Inferior parietal cortex (tissue), 1 donor: Measurements from ENCODE around the gene RUFY1.
"Not testable (repeated sequence)": the region's sequence is repeated elsewhere in the genome, so short reads cannot be mapped to it uniquely, and the experiment has no call there.

ENCODE experiments used
- DNase-seq: peaks from one replicate; pipeline ENCODE4 v3.0.0-alpha.2; 2016; ENCODE audit errors: extremely low spot score

RUFY1 gene

DNA sequence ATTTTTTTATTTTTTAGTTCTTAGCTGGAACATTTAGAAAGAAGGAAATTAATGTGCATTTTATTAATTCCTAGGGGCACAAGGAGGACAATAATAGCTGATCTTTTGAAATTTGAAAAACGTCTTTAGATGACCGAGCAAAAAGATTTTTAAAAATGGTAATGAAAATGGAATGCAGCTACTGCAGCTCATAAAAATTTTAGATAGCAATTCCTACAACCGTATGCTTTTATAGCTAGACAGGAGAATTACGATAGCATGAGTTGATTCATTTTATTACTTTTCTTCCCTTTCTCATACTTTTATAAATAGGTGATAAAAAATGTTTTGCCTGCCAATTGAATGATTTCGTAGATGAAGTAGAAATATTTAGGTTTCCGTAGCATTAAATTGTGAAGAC, 13.7 kb upstream of the RUFY1 start:
- no peak for DNase-seq

DNA sequence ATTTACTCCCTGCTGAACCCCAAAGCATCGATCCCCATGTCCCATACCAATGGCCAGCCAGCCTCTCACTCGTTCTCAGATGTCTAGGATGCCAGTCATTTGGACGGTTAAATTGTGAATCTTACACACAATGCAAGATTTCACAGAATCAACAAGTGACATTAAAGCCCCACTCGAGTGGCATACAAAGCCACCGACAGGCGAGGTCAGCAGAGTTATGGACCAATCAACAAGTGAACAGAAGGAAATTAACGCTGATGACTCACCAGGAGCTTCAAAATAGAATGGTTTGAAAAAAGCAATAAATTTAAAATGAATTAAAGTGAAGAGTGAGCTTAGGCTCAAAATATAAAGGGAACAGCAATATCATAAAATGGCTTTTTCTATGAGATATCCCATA, 8.2 kb upstream of the RUFY1 start:
- no peak for DNase-seq

DNA sequence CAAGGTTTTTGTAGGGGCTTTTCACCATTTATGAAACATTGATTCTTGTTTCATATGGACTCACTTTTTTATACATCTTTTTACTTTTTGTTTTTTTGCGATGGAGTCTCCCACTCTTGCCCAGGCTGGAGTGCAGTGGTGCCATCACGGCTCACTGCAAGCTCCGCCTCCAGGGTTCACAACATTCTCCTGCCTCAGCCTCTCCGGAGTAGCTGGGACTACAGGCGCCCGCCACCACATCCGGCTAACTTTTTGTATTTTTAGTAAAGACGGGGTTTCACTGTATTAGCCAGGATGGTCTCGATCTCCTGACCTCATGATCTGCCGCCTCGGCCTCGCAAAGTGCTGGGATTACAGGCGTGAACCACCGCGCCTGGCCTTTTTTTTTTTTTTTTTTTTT, 7.1 kb upstream of the RUFY1 start:
- DNase-seq: not testable (repeated sequence)

DNA sequence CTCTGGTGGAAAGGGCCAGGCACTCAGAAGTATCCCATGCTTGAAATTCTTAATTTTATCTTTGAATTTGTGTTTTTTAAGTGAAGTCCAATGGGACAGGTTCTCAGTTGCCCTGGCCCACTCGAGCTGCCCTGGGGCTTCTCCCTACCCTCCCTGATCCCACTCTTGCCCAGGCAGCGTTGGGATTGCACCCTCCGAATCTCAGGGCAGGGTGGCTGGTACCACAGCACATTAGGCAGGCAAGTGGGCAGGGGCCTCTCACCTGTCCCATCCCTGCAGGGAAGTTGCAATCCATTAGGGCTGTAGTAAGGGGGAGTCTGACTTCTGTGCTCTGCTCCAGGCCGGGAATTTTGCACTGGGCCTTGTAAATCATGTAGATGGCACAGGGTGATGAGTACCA, 2.7 kb downstream of the RUFY1 start:
- no peak for DNase-seq

DNA sequence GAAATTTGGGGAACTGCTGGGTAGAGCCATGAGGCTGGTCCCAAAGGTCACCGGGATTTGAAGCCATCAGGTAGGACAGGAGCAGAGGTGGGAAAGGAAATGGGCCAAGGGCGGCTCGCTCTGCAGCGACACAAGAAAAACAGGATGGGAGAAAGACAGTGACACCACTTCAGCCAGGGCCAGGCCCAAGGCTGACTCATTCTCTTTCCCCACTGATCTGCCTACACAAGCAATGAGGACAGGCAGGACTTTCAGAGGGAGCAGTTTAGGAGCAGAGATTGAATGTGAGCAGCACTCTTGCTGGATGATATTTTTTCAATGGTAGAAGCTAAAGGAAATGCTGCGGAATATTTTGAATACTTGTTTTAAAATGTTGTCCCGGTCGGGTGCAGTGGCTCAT, 3.5 kb downstream of the RUFY1 start:
- DNase-seq: no peak

DNA sequence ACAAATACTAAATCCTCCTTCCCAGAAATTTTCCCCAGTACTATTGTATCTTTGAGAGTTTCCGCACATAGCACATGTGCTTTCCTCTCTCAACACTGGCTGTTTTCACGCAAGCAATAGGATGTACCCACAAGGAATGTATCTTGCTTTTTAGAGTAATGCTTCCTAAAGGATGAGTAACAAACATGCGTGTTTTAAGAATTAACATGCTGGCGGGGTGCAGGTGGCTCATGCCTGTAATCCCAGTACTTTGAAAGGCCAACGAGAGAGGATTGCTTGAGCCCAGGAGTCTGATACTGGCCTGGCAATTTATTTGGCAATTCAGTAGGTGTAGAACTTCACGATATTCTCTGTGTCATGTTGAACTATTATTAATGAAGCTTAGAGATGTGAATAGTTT, 4.6 kb downstream of the RUFY1 start:
- DNase-seq: no peak

DNA sequence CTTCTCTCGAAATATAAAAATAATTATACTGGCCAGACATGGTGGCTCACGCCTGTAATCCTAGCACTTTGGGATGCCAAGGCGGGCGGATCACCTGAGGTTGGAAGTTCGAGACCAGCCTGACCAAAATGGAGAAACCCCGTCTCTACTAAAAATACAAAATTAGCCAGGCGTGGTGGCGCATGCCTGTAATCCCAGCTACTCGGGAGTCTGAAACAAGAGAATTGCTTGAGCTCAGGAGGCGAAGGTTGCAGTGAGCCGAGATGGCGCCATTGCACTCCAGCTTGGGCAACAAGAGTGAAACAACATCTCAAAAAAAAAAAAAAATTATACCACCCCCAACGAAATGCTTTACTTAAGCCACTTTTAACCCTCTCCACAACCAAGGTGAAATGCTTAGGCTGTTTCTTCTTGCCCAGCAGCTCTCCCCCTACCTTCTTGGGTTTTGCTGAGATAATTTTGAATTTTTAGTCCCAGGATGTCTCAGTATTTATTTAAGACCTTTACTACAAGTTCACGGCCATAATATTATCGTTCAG, 8.0 kb downstream of the RUFY1 start:
- DNase-seq: not testable (repeated sequence)

DNA sequence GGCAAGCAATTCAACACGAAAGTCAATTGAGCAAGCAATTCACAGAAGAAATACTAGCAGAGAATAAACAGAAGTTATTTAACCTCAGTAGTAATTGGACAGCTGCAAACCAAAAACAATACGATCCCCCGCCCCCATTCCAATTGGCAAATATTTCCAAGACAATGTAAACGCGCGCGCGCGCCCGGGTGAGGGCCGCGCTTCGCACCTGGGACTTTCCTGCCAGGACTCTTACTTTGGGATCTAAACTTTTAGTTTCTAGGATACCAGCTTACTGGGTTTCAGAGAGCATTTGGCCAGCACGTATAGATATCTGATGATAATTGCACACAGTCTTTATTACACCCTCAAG, 8.6 kb downstream of the RUFY1 start:
- no peak for DNase-seq

DNA sequence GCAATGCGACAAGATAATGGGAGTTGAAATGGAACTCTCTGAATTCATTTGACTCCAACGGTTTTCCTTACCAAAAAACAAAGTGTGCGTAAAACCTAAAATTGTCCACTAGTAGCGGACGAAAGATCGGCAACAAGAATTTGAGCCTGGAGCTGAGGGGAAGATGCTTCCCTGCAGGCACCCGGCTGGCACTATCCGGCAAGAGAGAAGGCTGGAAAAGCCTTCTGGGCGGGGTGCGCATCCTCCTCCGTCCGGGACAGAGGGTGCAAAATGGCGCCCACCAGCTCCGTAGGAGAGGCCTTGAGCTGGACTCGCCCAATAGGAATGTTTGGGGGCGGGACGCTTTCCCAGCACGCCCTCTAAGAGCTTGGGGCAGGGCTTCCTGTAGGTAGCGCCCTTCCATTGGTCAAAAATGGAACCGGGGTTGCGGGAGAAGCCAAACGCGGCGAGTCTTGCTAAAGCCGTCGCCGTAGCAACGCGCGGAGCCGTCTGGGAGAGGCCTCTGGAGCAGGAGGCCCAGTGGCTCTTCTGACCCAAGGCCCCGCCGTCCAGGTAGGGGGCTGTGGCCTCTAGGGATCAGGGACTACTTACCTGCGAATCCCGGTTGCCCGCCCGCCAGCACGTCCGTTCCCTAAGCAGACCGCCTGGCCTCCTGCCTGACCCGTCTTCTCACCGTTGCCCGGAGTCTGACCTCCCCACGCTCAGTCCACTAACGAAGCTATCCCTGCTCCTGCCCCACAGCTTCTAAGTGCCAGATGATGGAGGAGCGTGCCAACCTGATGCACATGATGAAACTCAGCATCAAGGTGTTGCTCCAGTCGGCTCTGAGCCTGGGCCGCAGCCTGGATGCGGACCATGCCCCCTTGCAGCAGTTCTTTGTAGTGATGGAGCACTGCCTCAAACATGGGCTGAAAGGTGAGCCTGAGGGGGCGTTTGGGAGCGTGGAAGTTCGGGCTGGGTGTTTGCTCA, 9.2 kb downstream of the RUFY1 start:
- peak; percentile 97 for DNase-seq

DNA sequence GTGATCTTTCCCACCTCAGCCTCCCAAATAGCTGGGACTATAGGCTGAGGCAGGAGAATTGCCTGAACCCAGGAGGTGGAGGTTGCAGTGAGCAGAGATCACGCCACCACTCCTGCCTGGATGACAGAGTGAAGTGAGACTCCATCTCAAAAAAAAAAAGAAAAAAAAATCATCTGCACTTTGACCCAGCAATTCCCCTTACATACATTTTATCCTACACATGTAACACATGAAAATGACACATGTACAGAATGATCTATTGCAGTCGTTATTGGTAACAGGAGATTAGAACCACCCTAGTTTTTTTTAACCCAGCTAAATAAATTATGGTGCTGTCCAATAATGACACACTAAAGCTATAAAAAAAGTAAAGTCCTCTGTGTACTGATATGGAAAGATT, 14.2 kb downstream of the RUFY1 start:
- no peak for DNase-seq

DNA sequence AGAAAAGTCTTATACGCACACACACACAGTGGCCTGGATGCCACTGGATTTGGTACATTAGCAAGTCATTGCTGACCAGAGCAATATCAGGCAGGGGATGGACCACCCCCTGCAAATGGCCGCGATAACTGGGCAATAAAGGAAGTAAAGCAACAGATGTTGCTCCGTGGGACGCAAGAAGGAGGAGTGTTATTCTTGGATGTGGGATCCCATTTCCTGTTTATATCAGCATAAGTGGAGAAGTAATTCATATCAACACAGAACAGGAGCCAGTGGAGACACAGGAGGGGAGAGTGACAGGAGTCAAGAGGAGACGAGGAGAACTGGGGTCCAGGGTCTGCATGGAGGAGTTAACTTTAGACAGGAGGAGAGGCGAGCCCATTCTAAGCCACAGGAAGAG, 18.4 kb downstream of the RUFY1 start:
- no peak for DNase-seq

DNA sequence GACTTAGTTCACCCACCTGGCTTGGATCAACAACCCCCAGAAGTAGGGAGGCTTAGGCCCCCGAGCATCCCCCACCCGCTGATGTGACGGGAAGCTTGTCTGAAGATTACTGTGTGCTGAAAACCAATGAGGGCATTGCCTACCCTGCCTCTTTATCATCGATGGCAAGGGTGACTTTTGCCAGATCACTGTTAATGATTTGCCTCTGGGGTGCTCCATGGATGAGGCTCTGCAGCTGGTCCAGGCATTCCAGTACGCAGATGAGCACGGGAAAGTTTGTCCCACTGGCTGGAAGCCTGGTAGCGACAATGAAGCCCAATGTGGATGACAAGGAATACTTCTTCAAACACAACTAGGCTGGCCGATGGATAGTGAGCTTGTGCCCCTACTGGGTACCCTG, 22.0 kb downstream of the RUFY1 start:
- no peak for DNase-seq

DNA sequence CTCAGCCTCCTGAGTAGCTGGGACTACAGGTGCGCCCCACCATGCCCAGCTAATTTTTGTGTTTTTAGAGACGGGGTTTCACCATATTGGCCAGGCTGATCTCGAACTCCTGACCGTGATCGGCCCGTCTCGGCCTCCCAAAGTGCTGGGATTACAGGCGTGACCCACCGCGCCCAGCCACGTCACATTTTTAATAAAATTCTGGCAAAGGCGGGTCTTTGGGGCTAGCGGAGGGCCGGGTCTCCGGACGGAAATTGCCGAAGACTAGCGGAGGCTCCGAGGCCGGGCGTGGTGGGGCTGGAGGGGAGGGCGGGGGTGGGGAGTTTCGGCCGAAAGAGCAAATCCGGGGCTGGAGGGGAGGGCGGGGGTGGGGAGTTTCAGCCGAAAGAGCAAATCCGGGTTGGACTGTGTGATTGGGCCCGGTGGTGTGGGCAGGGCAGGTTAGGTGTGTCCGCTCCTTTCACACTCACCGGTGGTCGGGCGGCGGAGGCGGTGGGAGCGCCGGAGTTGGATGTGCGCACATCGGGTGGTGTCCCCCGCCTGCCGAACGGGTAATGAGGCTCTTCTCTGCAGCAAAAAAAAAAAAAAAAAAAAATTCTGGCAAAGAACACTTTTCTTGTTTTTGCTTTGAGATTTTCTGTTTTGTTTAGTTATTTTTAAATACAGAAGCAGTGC, 27.1 kb downstream of the RUFY1 start:
- DNase-seq: no peak

DNA sequence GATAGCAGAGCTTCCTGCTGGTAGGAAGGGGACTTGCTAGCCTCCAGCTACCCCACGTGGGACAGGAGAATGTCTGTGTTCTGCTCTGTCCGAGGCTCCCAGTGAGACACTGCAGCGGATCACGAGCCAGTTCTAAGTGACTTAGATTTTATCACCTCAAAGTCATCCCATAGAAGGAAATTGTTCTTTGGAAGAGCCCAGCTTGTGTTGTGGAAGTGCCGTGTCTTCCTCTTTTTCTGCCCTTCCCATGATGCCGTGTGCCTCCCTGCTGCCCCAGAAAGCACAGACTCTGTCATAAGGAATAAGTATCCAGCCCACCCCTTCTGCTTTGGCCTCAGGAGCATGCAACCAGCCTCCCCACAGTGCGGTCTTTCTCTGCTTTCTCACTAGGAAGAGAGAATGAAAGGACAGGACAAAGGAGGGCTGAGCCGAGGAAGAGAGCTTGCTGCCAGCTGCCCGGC, 35.6 kb downstream of the RUFY1 start:
- no peak for DNase-seq

DNA sequence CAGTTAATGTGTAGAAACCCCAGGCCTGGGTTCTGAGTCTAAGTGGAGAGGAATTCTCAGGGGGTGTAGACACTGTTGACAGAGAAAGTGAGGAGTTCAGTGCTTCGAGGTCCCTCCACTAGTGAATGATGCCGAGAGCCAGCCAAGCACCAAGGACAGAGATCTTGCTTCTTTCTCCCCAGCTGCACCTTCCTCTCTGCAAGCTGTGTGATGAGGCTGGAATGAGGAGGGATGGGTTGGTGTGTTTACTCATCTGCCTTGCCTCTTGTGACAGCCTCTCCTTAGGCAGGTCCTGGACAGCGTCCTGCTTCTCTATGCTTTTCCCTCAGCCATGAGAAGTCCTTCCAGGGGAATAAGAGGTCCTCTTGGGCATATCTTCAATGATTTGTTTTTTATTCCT, 37.8 kb downstream of the RUFY1 start:
- DNase-seq: no peak

DNA sequence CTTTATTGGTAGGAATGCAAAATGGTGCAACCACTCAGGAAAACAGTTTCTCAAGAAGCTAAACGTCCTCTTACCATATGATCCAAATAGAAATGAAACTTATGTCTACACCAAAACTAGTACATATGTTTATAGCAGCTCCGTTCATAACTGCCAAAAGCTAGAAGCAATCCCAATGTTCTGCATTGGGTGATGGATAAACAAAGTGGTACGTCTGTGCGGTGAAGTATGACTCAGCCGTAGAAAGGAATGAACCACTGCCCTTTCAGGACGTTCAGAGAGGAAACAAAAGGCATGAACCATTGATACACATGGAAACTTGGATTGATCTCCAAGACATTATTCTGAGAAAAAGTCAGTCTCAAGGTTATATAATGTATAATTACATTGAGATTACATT, 45.6 kb downstream of the RUFY1 start:
- DNase-seq: no peak

DNA sequence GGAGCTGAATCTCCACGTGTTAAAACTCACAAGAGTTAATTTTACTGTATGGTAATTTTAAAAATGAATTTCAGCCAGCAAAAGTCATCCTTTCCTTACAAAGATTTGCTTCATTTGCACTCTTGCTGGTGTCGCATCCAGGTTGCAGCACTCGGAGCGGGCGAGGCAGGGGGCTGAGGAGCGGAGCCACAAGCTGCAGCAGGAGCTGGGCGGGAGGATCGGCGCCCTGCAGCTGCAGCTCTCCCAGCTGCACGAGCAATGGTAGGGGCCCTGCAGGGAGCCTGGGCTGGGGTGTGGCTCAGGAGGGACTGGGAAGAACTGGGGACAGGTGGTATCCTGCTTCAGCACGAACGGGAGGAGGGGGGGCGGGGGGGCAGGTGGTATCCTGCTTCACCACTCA, 46.1 kb downstream of the RUFY1 start:
- no peak for DNase-seq

DNA sequence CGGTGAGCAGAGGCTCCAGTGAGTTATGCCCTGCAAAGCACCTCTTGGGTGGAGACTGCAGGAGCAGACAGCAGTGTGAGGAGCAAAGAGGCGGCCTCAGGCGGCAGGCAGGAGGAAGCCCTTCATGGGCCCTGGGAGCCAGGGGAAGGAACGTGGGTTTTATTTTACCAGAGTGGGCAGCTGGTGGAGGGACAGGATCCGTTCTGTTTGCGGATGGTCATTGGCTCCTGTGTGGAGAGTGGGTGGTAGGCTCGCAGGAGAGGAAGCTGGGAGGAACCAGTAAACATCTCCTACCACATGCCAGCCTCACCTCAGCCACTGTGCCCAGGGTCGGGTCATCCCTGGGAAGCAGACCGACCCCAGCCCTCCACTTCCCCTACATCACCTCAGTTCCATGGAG, 48.7 kb downstream of the RUFY1 start:
- DNase-seq: no peak

DNA sequence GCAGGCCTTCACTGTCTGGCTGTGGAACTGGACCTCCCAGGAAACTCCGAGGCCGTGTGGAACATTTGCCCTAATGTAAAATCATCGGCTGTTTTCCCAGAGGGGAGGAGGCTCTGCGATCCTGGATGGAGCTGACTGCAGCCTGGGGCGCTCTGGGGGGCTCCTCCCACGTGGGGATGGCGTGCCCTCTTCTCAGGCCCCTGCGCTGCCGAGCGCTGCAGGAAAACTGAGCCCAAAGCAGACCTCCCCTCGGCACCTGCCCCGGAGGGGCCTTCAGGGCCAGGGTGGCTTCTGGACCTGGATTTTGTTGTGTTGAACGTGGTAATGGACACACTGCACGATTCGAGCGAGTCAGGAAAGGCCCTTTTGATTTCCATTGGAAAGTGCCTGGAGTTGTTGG, 49.2 kb downstream of the RUFY1 start:
- DNase-seq: no peak

DNA sequence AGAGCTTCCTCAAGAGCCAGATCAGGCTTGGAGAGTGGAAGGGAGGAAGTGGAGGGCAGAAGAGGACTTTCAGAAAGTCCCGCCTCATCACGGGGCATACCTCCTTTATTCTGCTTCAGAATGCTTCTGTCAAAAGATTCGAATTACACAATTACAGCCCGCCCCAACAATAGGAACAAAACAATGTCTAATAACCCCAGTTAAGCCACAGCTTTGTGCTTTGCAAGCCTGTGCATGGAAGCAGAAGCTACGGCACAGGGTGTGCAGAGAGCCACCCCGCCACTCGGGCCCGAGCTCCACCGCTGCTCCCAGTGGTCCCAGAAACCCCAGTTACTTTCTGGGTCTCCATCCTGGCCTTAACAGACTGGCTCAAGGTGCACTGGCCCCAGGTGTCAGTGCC, 49.6 kb downstream of the RUFY1 start:
- DNase-seq: no peak

DNA sequence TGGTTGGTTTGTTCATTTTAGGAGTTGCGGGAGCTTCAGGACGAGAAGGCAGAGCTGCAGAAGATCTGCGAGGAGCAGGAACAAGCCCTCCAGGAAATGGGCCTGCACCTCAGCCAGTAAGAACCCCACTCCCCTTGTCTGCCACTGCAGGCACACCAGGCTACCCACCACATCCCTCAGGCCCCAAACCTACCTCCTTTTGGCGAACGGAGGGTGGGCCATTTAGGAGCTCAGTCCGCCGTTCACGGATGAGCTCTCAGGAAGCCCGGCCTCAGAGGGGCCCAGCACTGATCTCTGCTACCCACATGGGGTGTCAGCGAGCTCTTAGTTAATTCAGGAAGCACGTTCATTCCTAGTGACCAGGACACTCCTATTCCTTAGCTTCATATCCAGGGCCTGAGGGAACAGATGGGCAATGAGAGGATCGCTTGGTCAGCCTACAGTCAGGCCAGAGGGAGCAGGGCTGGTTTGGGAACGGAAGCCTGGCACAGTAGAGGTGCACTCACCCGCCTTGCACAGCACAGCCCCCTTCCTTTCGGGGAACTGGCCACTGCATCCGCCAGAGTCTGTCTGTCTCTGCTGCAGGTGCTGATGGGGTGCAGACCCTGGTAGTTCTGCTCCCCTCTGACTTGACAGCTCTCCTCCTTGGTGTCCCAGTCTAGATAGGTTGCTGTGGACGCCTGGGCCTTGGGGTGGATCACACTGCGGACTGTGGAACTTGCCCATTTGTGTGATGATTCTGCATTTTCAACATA, 51.7 kb downstream of the RUFY1 start:
- DNase-seq: no peak

DNA sequence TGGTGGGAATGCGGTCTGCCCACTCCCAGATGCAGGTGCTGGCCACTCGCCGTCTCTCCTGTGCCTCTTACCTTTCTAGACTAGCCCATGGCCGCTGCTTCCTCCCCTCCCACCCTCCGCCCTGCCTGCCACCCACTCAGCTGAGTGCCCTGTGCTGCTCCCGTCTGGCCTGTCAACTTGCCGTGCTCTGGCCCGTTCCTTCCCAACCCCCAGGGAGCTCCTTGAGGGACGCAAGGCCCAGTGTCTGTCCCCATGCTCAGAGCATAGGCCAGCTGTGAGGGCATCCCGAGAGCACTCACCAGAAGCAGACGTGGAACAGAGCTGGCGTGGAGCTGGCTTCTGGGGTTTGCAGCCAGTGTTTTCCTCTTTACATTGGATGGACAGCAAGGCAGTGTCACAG, 53.0 kb downstream of the RUFY1 start:
- DNase-seq: no peak
